HG03457 (cell line): Measurements from ENCODE around the gene GGTA1.
"Not testable (repeated sequence)": the region's sequence is repeated elsewhere in the genome, so short reads cannot be mapped to it uniquely, and the experiment has no call there.

Experiments
- ATAC-seq: cut with Tn5 transposase; IDR thresholded peaks from one replicate; pipeline ENCODE4 v1.9.1; 2021; ENCODE audit warnings: moderate number of reproducible peaks; ENCODE audit not compliant: unreplicated experiment

The GGTA1 gene

DNA sequence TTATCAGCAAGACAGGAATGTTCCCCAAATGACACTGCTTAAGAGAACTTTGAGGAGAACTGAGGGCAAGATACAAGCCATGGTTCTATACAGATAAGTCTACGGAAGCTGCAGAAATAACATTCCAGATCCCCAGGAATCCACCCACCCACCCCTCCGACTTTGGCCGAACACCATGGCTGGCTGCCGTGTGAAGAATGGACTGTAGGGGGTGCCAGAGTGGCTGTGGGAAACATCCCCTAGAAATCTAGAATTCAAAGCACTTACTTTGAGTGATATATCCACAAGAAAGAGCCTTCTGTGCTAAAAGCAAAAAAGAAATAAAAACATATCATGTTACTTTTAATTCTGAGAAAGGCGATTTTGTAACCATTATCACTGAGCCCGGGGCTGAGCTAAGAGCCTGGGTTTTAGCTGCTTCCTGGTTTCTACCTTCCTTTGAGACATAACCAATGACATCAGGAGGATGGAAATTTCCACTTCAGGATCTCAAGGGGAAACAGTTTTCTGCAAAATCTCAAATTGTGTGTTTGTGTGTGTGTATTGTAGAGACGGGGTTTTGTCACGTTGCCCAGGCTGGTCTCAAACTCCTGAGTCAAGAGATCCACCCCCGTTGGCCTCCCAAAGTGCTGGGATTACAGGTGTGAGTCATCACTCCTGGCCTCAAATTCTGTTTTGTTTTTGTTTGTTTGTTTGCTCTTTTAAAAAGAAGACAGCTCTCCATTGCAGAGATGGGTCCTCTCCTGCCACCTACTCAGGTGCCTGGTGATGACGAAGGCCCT lies 36.4 kb downstream of the GGTA1 start:
- ATAC-seq, result no peak

DNA sequence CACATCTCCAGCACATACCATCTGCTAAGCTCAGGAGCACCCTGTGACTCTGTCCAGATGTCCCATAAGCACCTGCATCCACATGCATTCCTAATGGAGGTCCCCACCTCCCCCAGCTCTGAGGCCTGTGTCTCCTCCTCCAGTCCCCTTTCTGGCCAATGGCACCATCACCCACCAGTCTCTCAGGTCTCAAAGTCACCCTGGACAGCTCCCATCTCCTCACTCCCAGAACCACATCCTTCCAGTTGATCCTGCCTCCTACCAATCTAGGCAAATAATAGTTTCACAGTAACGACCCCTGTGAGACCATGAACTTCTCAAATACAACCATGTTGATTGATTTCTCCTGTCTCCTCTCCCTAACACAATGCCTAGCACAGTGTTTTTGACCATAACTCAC lies 40.1 kb downstream of the GGTA1 start:
- no peak for ATAC-seq

DNA sequence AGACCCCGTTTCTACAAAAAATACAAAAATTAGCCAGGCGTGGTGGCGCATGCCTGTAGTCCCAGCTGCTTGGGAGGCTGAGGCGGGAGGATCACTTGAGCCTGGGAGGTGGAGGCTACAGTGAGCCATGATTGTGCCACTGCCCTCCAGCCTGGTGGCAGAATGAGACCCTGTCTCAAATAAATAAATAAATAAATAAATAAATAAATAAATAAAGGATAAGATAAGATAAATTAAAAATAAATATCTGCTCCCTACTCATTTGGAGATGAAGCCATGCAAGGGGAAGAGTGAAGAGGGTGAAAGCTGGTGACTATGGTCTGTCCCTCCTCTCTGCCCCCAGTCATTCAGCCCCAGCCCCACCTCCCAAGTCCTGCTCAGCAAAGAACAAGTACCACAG lies 41.2 kb downstream of the GGTA1 start:
- not testable (repeated sequence) for ATAC-seq

DNA sequence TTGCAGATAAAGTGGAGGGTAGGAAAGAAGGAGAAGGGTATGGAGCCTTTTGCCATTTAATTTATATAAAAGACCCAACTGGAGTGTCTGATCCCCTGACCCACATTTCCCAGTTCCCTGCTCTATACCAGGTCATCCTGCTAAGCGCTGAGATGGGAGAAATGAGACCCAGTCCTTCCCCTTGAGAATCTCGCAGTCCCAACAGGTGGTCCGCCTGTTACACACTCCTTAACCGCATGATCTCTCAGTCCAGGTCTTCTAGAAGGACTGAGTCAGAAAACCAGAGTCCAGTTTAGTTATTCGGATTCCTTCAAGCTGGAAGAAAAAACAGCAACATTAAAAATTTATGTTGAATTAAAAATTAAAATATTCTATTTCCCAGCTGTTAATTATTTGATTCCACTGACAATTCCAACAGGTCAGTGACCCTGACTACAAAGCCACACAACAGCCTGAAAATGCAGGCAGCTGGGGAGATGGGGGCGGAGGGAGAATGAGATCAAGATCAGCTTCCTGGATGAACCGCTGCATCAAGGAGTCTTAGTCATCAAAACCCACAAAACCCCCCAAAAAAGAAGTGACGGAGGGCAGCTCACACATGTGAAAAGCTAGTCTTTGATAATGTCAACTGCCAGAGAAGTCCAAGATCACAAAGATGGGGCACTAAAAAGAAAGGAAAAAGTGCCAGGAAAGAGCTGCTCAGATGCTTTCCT lies 44.0 kb downstream of the GGTA1 start:
- no peak for ATAC-seq

DNA sequence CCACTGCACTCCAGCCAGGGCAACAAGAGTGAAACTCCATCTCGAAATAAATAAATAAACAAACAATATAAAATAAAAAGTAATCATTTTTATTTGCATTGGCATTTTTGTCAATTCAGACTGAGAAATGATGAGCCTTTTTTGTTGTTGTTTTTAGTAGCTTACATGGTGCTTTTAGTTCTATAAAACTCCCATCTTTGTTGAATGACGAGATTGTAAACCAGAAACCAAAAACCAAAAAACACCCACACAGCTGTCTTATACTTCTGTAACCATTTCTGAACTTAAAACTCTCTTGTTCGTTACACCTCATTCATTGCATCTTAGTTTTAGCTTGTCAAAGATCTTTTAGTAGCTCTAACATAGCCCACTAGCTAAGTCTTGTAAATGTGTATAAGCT lies 44.7 kb downstream of the GGTA1 start:
- ATAC-seq, result no peak

DNA sequence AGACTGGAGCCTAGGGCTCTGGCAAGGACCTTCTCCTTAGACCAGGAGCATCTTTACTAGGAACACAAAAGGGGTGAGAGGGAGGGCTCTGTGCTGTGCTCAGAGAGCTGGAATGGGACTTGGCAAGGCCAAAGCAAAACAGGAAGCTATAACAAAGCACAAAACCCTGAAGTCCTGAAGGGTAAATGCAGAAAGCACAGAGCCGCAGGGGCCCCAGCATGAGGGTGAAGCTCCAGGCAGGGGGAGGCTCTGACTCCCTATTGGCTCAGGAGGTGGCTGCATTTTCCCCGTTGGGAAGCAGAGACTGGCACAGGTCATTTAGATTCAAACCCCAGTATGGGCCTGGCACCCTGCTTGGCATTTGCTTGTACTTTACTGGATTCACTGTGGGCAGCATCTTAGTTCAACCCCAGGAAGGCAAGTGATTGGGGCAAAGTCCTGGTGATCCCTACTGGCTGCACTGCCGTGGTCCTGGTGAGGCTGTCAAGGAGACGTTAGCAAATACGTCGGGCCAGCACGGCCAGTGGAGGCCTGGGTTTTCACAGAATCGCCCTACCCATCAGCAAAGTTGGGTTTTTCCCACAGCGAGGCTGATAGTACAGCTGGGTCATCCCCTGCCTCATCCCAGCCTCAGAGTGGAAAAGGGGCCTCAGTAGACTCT lies 46.3 kb downstream of the GGTA1 start:
- ATAC-seq, result no peak

DNA sequence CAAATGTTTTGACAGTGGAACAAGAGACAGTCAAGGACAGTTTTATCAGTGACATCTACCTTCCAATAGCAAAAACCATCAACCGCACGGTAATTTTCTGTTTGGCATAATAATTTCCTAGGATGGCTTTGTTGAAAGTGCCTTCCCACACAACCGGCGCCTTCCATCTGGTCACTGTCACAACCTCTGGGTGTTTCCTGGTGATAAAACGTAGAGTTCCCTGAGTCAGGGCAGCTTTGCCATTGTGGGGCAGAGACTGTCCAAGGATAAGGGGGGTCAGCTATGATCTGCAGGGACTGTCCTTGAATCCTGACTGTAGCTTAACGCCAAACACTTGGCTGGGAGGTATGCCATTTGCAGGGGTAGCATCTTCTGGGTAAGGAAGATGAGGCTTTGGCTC lies 47.6 kb downstream of the GGTA1 start:
- no peak for ATAC-seq

DNA sequence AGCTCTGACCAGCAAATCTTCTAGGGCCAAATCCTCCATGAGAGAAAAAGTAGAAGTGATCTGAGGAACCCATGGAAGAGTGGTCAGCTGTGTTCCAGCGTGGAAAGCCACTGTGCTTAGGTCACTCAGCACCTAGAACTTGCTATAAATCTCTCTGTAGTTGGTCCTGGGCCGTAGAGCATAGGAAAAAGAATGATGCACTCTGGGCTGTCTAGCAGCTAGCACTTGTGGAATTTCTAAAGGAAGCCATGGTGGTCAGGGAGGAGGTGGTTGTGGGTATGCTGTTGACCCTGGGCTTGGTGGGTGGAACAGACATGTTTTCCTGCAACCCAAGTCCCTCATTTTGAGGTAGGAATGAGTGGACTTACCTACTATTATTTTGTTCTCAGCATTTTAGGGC lies 48.1 kb downstream of the GGTA1 start:
- ATAC-seq, result no peak

DNA sequence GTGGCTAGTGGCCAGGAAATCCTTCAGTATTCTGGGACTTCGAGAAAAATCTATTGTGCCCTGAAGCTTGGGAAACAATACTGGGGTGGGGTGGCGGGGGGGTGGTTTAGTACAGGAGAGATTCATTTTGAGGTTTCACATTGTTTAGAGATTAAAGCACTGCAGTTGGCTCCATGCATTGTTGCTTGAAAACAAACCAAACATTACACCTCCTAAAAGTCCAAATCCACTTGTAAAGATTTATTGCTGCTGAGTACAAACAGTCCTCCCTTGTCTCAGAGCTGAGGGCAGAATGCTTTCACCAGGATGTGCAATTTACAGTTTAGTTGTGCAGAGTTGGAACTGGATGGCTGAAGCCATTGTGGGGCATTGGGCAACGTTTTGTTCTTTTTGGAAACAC lies 49.4 kb downstream of the GGTA1 start:
- no peak for ATAC-seq

DNA sequence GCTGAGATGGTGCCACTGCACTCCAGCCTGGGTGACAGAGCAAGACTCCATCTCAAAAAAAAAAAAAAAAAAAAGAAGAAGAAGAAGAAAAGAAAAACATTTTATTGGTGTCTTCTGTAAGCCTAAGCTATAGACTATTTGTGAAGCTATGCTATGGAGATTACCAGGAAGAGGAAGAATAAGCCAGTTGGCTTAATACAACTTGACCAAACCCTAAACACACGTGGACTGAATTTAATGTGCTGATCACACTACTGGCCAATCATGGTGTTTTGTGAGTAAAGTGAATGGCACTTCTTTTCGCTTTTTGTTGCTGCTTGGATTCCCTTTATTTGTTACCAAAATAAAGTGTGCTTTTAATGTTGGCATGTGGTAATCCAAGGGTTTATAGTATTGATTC lies 49.9 kb downstream of the GGTA1 start:
- ATAC-seq, result no peak

DNA sequence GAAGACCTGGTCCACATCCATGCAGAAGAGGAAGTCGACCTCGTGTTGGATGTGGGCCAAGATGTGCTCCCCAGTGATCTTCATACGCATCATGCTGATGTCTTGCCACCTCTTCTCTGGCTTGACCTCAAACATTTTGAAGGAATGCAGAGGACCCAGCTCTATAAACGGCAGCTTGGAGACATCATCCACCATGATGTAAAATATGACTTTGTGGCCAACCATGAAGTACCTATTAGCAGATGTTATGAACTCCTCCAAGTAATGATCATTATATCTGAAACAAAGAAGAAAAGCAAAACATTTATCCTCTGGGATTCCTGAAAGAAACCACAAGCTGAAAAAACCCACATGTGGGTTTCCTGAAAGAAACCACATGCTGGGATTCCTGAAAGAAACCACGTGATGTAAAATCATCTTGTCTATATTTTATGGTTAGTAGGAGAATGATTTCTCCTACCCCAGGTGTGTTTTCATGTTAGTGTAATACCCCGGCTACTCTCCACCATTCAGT lies 52.3 kb downstream of the GGTA1 start:
- ATAC-seq, result no peak

DNA sequence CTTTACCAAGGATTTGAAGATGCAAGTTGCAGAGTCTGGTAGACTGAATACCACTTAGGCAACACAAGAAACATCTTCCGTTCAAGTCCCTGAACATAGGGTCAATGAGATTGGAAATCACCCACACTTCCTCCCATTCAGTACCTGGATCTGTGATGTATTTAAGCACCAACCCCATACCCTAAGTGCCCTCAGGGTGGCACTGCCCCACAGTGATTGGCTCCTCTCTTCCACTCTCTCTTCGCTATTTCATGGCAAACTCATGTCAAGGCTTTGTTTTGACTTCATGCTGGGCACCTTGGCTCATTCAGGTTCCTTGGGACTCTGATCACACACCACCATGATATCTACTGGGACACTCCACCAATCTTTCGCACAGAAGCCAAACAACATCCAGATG lies 53.7 kb downstream of the GGTA1 start:
- no peak for ATAC-seq

DNA sequence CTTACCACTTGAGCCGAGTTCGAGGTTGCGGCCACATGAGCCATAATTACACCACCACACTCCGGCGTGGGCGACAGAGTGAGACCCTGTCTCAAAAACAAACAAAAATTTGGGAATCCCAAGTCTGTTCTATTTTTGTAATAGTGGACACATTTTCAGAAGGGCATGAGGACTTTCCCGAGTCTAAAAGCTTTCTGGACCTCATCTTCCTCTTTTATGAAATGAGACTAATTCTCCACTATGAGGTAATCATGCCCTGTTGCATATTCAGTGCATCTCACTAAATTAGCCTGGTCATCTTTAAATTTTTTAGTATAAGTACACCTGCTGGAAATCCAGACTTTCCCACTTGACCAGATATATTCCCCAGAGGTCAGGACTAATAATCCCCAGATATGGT lies 55.7 kb downstream of the GGTA1 start:
- ATAC-seq, result no peak

DNA sequence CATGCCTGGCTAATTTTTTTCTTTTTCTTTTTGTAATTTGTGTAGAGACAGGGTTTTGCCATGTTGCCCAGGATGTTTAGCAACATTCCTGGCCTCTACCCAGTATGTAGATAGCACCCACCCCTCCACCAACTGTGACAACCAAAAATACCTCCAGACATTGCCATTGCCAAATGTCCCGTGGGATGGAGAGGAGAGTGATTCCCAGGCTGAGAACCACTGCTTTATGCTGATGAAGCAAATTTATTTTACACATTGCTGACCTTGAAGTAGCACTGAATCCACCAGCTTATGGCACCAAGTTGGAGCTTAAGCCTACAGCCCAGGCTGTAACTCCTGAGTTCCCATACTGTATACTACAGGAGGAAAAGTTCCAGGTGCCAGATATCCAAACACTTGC lies 58.5 kb downstream of the GGTA1 start:
- no peak for ATAC-seq

DNA sequence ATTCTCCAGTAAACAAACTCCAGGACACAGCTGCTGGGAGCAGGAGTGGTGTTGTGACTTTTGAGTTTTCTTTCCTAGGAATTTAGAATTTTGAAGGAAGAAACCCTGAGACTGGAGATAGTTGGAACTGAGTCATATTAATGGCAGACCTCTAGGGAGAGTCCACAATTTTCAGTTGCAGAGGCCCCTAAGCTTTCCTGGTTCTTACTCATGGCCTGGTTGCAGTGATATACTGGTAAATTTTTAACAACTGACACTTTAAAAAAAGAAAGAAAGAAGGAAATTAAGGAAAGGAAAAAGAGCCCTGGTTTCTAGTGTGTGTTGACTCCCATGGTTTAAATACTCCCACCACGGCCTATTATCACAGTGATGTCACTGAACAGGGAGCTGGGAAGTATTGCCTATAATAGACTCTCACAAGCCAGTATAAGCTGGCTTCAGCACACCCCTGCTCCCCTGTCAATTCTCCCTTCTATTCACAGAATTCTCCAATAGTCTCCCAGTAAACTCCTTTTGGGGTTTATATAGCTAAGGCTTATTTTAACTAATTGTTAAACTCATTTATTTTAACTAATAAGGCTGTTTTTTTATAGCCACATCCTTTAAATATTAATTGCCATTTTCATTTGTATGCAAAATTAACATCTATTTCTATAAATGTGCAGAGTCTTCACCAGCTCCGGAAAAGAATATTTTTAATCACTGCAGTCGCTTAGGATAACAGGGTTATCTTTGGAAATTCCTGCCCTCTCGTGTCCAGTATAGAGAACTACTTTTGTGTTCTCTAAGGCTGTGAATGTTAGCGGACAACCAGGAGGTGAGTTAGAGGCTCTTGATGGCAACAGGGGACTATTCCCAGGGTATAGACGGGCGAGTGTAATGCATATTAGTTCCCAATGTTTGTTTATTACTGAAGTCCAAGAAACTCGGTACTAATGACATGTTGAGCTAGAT lies 59.7 kb downstream of the GGTA1 start:
- no peak for ATAC-seq

DNA sequence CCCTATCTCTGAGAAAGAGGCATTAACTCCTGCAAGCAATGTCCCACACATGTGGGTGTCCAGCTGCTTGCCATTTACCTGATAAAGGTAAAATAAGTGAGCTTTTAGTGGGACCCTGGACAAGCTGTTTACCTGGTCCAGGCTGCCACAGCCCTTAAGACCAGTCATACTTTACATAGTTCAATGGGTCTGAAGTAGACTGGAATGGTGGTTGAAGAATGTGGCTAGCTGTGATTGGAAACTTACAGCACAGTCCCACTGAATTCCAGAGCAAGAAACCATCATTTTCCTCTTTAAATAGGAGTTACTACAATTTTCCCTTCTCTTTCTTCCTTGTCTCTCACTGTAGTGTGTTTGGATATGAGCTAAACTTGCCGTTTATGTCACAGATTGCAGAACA lies 60.6 kb downstream of the GGTA1 start:
- ATAC-seq, result no peak

DNA sequence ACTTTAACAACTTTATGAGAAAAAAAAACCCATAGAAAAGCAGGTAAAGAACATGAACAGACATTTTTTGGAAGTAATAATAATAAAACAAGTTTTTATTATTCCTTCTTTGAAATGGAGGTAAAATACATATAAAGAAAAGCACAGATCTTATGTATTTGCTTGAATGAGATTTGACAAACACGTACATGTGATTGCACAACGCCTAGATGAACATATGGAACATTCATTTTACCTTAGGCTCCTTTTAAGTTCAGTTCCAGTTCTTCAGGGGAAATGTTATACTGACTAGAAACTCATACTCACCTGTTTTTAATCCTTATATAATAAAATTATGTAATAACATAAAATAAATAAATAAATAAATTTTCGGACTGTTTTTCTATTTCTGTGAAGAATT lies 61.8 kb downstream of the GGTA1 start:
- ATAC-seq, result no peak

DNA sequence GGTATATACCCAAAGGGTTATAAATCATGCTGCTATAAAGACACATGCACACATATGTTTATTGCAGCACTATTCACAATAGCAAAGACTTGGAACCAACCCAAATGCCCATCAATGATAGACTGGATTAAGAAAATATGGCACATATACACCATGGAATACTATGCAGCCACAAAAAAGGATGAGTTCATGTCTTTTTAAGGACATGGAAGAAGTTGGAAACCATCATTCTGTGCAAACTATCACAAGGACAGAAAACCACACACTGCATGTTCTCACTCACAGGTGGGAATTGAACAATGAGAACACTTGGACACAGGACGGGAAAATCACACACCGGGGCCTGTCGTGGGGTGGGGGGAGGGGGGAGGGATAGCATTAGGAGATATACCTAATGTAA lies 62.6 kb downstream of the GGTA1 start:
- not testable (repeated sequence) for ATAC-seq

DNA sequence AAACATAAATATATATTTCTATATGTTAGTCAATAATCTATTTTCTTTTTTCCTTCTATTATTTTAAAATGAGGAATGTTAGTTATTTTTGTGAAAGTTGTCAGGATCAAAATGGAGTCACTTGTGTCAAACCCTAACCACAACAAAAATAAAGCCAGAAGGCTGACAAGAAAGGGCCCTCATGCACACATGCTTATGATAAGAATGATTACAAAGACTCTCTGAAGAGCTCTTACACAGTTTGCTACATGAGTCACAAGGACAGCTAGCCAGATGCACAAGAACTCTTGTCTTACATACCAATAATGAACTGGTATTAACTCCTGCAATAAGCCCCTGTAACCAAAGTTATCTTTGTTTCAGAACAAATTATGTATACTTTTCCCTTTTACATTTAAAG lies 64.7 kb downstream of the GGTA1 start:
- ATAC-seq, result no peak

DNA sequence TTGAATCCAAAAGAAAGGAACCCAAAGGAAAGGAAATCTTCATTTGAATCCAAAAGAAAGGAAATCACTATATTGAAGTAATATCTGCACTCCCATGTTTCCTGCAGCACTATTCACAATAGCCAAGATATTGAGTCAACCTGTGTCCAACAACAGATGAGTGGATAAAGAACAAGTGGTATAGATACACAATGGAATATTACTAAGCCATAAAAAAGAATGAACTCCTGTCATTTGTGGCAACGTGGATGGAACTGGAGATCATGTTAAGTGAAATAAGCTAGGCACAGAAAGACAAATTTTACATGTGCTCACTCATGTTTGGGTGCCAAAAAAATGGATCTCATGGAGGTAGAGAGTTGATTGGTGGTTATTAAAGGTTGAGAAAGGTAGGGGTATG lies 71.7 kb downstream of the GGTA1 start:
- ATAC-seq, result no peak

DNA sequence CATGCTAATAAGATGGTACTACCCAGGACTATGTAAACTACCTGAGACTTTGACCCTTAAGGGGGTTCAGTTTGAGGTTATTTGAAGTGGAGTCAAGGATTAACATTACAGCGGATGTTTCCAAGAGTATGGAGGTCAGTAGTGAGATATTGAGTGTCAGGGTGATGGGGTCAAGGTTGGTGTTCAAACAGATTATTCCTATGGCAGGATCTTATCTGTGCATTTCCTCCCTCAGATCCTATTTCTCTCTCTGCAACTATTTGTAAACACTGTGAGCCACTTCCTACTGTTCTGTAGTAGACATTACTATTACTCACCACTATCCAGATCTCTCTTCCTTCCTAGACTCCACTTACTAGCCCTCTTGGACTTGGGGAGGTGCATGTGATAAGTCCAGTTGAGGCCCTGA lies 75.6 kb downstream of the GGTA1 start:
- no peak for ATAC-seq
